Mucosa of descending colon (tissue), 3 donors: ENCODE results near the gene SNRNP70. TPM values are rescaled to one million over a fixed set of nuclear protein-coding genes. Genes with fewer than 3 reads are reported as not detected.
A peak's percentile ranks its signal among the peaks of the same experiment; 100 is the strongest.

ENCODE experiments used
- ATAC-seq: fragments of 200-7000 bp; cut with Tn5 transposase; one replicate; pipeline ENCODE4 v1.9.1; 2020; ENCODE audit warnings: mild to moderate bottlenecking, moderate library complexity
- DNase-seq, 3 donors: peaks; one replicate each; pipeline ENCODE4 v3.0.0-alpha.2; 2020
- H3K36me3 ChIP-seq: fragments of 200-600 bp; one replicate; pipeline ENCODE4 v1.8.0; 2021; ENCODE audit warnings: low read depth, mild to moderate bottlenecking
- H3K4me1 ChIP-seq: fragments of 200-600 bp; one replicate; pipeline ENCODE4 v1.8.0; 2021; ENCODE audit warnings: low read depth, mild to moderate bottlenecking
- H3K4me3 ChIP-seq: fragments of 200-600 bp; one replicate; pipeline ENCODE4 v1.8.0; 2021; ENCODE audit warnings: mild to moderate bottlenecking
- H3K9me3 ChIP-seq: fragments of 200-600 bp; one replicate; pipeline ENCODE4 v1.8.0; 2021; ENCODE audit warnings: mild to moderate bottlenecking
- intact Hi-C, 2 donors: fragments of 100-400 bp; cut with DNase I in 1 of 2; cut with micrococcal nuclease in 1 of 2; formaldehyde crosslinking; loops; one replicate each; pipeline versions ENCODE4 v1.11.0 to v1.11.1; 2022; cut with DNase I, micrococcal nuclease
- total RNA-seq, 3 donors: library from RNA; stranded (reverse); fragmentation: NEBNext Ultra II Directional in 2 of 3; extraction: Animal tissue kit (Norgen Biotek cat#: 25700) in 2 of 3; gene quantifications; one replicate each; pipeline versions ENCODE4 v1.2.1 to v1.2.4, GENCODE V29; 2021 to 2023
- TF ChIP-seq, protein P1 (sequence below): fragments of 200-600 bp; IDR thresholded peaks from one replicate; pipeline ENCODE4 v1.8.0; 2022; ENCODE audit warnings: antibody characterized with exemption, mild to moderate bottlenecking
- donor health status: DM: no; HTN: no; CAD: no; lungs with moderate emphysema.
- donor health status: DM: no; HTN: no; CAD: no.
- donor health status: DM: no; HTN: yes; CAD: no.

Gene SNRNP70
- total RNA-seq, 3 donors from 2014 or later = 136 to 257 (median 200) TPM

DNA sequence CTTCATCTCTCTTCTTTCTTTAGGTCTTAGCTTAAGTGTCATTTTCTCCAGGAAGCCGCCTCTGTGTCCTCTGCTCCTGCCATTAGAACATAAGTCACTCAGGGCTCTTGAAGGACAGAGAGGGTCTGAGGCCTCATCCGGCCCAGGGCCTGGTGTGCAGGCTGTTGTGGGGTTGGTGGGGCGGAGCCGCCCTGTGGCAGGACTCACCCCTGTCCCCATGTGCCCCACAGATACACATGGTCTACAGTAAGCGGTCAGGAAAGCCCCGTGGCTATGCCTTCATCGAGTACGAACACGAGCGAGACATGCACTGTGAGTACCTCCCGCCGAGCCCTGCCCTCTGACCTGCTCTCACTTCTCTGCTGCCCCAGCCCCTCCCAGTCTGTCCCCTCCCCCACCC lies 15.9 kb downstream of the SNRNP70 start:
- peaks cover 3% of the 10 kb centered on the region for H3K36me3 ChIP-seq
- intact Hi-C loops = no loop called here
- DNase-seq (no peak), ATAC-seq (no peak)
- H3K9me3 ChIP-seq = no peaks in the 10 kb centered on the region
- TF ChIP-seq, protein P1, sequence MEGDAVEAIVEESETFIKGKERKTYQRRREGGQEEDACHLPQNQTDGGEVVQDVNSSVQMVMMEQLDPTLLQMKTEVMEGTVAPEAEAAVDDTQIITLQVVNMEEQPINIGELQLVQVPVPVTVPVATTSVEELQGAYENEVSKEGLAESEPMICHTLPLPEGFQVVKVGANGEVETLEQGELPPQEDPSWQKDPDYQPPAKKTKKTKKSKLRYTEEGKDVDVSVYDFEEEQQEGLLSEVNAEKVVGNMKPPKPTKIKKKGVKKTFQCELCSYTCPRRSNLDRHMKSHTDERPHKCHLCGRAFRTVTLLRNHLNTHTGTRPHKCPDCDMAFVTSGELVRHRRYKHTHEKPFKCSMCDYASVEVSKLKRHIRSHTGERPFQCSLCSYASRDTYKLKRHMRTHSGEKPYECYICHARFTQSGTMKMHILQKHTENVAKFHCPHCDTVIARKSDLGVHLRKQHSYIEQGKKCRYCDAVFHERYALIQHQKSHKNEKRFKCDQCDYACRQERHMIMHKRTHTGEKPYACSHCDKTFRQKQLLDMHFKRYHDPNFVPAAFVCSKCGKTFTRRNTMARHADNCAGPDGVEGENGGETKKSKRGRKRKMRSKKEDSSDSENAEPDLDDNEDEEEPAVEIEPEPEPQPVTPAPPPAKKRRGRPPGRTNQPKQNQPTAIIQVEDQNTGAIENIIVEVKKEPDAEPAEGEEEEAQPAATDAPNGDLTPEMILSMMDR = no peak
- H3K4me1 ChIP-seq = no peaks in the 10 kb centered on the region
- H3K4me3 ChIP-seq = no peak overlapping the region

DNA sequence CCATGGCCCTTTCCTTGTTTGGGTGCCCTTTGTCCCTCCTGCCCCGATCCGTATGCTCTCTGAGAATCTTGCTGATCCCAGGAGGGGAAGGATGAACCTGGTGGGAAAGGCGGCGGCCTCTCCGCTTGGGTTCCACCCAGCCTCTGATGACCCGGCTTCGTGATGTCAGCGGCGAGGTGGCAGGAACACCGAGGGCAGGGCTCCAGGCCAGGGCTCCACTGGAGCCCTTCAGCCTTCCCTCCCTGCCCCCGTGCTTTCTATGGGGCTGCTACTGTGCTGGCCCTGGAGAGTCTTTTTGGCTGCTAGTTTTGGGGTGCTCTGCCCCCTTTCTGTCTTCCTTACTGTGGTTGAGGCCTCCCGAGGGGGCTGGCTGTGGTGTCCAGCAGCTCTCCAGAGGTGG lies 17.1 kb downstream of the SNRNP70 start:
- H3K9me3 ChIP-seq = no peaks in the 10 kb centered on the region
- intact Hi-C loops = no loop called here
- no peak for DNase-seq

DNA sequence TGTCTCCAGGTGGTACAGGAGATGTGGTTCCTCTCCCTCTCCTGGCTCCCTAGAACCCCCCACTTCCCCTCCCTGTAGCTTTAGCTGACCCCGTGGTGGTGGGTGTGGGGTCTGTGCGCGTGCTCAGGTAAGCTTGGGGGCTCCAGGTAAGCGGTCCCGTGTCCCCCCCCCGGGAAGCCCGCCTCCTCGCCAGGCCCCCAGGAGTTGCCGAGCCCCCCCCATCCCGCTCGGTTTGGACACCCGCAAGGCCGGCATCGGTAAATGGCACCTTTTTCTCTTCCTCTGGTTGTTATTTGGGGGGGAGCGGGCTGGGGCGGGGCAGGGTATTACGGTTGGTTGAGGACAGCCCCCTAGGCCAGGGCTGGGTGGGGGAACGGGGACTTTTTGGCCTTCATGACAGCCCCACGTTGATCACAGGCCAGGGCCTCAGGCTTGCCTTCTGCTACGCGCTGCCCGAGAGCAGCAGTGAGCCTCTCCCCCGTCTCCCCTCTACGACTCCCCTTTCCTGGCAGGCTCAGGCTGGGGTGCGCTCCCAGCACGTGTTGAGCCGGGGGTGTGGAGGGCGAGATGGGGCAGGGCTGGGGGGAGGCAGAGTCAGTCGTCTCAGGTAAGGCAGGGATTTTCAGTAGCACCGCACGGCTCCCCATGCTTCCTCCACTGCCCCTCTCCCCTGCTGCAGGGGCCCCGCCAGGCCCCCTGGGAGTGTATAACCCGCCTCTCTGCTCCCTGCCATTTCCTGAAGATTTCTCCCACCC lies 18.3 kb downstream of the SNRNP70 start:
- Histone ChIP-seq H3K4me3 (no peak overlapping the region), H3K4me1 (no peaks in the 10 kb centered on the region), H3K36me3 (peaks cover 3% of the 10 kb centered on the region), H3K9me3 (no peaks in the 10 kb centered on the region)
- TF ChIP-seq, protein P1 = no peak
- ATAC-seq = no peak
- DNase-seq = no peak
- intact Hi-C loops = no loop called here

More for the DNA sequence above, 17.1 kb downstream of the SNRNP70 start:
- H3K4me1 ChIP-seq = no peaks in the 10 kb centered on the region
- H3K4me3 ChIP-seq = no peak overlapping the region
- TF ChIP-seq, protein P1 = no peak
- ATAC-seq = no peak
- H3K36me3 ChIP-seq = peaks cover 3% of the 10 kb centered on the region

DNA sequence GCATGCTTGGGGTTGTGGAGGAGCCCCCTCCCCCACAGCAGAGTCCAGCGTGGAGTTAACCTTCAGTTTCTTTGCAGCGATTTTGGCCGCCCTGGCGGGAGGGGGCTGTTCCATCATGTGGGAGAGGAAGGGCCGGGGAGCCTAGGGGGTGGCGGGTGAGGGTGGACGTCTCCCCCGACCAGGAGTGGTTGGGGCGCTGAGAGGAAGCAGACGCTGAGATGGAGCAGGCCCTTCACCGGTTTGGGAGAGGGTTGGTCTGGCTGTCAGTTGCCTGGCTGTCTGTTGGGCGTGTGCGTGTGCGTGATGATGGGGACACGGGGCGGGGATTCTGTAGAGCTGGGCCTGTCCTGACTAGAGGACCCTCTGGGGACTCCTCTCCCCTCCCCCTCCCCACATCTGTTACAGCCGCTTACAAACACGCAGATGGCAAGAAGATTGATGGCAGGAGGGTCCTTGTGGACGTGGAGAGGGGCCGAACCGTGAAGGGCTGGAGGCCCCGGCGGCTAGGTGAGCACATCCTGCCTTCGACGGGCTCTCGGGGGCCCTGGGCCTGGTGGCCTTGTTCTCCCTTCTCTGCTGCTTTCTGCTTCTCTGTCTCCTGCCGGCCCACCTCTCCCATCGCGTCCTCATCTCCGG lies 19.1 kb downstream of the SNRNP70 start:
- ATAC-seq = no peak
- Histone ChIP-seq H3K4me1 (no peaks in the 10 kb centered on the region), H3K9me3 (no peaks in the 10 kb centered on the region), H3K36me3 (peaks cover 3% of the 10 kb centered on the region), H3K4me3 (no peak overlapping the region)
- TF ChIP-seq, protein P1 = no peak
- no peak for DNase-seq
- intact Hi-C loops = no loop called here

DNA sequence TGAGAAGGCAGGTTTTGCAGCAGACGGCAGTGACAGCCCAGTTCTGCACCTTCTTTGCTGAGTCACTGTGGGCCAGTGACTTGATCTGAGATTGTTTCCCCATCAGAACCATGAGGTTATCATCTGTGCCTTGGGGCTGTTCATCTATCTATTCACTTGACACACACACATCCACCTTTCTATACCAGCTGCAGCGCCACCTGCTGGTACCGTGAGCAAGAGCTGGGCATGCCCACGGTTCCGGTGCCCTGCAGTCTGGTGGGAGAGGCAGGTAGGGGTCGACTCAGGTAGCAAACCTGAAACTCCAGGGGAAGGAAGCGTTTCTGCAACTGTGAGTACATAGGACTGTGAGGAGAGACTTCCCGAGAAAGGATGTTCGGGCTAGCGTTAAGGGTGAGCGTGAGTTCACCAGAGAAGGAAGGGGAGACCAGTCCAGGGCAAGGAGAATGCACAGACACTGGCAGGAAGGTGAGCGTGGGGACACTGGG lies 21.4 kb downstream of the SNRNP70 start:
- ATAC-seq (peak; percentile 71), DNase-seq (peak in 2 of 3 donors; percentile 78 to 80)
- intact Hi-C loops = no loop called here
- no peaks in the 10 kb centered on the region for H3K4me1 ChIP-seq
- no peak overlapping the region for H3K4me3 ChIP-seq
- H3K36me3 ChIP-seq = peaks cover 3% of the 10 kb centered on the region
- H3K9me3 ChIP-seq = no peaks in the 10 kb centered on the region
- TF ChIP-seq, protein P1 = peak; percentile 51
